Activated CD4-positive, alpha-beta memory T cell treated with anti-CD3 and anti-CD28 coated beads, Interleukin-2, amount 10 ng/mL, durations not matched to agents 7 days and 5 days (primary cell): Measurements from ENCODE around the gene PNO1. TPM values are rescaled to one million over a fixed set of nuclear protein-coding genes. Genes with fewer than 3 reads are reported as not detected.
"Not testable (repeated sequence)": the region's sequence is repeated elsewhere in the genome, so short reads cannot be mapped to it uniquely, and the experiment has no call there.

Experiments used
- CTCF ChIA-PET: fragments of 350-600 bp; sonication (Branson Sonifier 250); formaldehyde crosslinking; loops from one replicate; lab custom pipeline; 2021; ENCODE audit warnings: antibody characterized with exemption, inconsistent platforms; lab: Charles Lee
- POLR2A ChIA-PET: fragments of 350-600 bp; sonication (Branson Sonifier 250); formaldehyde crosslinking; loops from one replicate; lab custom pipeline; 2021; ENCODE audit warnings: antibody characterized with exemption; lab: Charles Lee
- DNase-seq: peaks from one replicate; pipeline ENCODE4 v3.0.0-alpha.2; 2020
- H3K27ac Mint-ChIP-seq: one replicate; pipeline ENCODE4 v1.8.0; 2021; ENCODE audit warnings: mild to moderate bottlenecking, mixed read lengths
- H3K27me3 Mint-ChIP-seq: one replicate; pipeline ENCODE4 v1.8.0; 2021; ENCODE audit warnings: mixed read lengths
- H3K36me3 Mint-ChIP-seq: one replicate; pipeline ENCODE4 v1.8.0; 2021; ENCODE audit warnings: low read depth, mixed read lengths
- H3K4me1 Mint-ChIP-seq: one replicate; pipeline ENCODE4 v1.8.0; 2021; ENCODE audit warnings: mixed read lengths
- H3K4me3 Mint-ChIP-seq: one replicate; pipeline ENCODE4 v1.8.0; 2021; ENCODE audit warnings: mild to moderate bottlenecking, mixed read lengths
- H3K9me3 Mint-ChIP-seq: one replicate; pipeline ENCODE4 v1.8.0; 2021; ENCODE audit warnings: mixed read lengths
- total RNA-seq, 2 experiments: library from RNA; stranded (reverse); gene quantifications; one replicate each; pipeline ENCODE4 v1.2.3, GENCODE V29; 2021

The PNO1 gene
- total RNA-seq = 1 to 10 TPM; 8.0 to 8.5 TPM

- peaks cover 23% of the 10 kb centered on the region for H3K36me3 Mint-ChIP-seq
- H3K9me3 Mint-ChIP-seq = no peaks in the 10 kb centered on the region
- DNase-seq = peak; percentile 97
- ChIA-PET POLR2A (interaction anchor here (0.8 to 3.2 kb wide), 17 partner anchors 9 to 309 kb away, joined by 3 to 43 read pairs (median 5); partner anchors contain the start of genes APLF, C1D, FBXO48 and PPP3R1), CTCF (interaction anchor here (0.6 to 1.9 kb wide), 10 partner anchors 11 to 306 kb away, joined by 3 to 6 read pairs (median 3); no protein-coding TSS in a partner anchor)
- H3K27ac Mint-ChIP-seq = peak within 1 kb of the TSS; percentile 97
- peak within 1 kb of the TSS; percentile 94 for H3K4me3 Mint-ChIP-seq
- H3K4me1 Mint-ChIP-seq = peaks cover 42% of the 10 kb centered on the region
- no peaks in the 10 kb centered on the region for H3K27me3 Mint-ChIP-seq
Measured at GRCh38 chr2:68157402-68158133, at the start of gene PNO1. PNO1 (plus strand) TSS chr2:68157888; CDS start chr2:68157935, 47 bp downstream.

DNA sequence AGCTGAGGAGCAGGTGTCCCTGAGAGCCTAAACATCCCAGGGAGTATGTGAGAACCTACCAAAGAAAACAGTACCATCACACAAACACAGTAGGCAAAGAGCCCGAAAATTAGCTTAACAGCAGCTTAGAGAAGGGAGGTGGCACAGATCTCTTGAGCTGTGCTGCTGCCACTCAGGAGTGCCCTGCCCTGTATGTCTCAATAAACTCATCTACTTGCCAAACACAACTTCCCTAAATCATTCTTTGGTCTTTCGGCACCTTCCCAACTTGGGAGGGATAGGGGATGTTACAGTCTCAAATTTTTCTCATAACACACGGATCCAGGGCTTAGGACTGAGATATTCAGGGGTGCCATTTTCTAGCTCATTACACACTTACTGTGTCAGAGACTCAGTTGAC lies 49.6 kb upstream of the PNO1 start:
- ChIA-PET POLR2A (no interaction called here), CTCF (interaction anchor here (0.6 to 2.0 kb wide), 3 partner anchors 14 to 99 kb away, joined by 3 to 6 read pairs (median 3); partner anchors contain the start of gene C1D)
- H3K36me3 Mint-ChIP-seq = peaks cover 5% of the 10 kb centered on the region
- no peak overlapping the region for H3K4me3 Mint-ChIP-seq
- DNase-seq = no peak
- H3K9me3 Mint-ChIP-seq = peaks cover 14% of the 10 kb centered on the region
- H3K27ac Mint-ChIP-seq = no peak overlapping the region
- no peaks in the 10 kb centered on the region for H3K27me3 Mint-ChIP-seq
- H3K4me1 Mint-ChIP-seq = no peaks in the 10 kb centered on the region

DNA sequence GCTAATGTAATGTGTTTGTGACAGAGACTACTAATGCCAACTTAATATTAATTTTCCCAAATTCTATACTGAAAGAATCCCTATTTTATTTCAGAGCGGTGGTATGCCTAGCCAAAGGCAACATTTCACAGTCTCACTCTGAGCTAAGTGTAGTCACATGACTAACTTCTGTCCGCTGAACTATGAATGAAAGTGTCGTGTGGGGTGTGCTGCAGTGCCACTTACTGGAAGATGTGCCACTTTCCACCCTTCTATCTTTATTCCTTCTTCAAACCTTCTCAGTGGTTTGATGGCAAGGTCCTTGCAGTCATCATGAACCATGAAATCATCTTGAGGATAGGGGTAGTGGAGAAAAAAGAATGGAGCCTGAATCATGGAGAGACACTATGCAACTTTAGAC lies 47.6 kb upstream of the PNO1 start:
- H3K4me3 Mint-ChIP-seq = no peak overlapping the region
- no peak overlapping the region for H3K27ac Mint-ChIP-seq
- H3K9me3 Mint-ChIP-seq = peaks cover 12% of the 10 kb centered on the region
- no peak for DNase-seq
- no peaks in the 10 kb centered on the region for H3K4me1 Mint-ChIP-seq
- no peaks in the 10 kb centered on the region for H3K27me3 Mint-ChIP-seq
- POLR2A ChIA-PET = no interaction called here
- H3K36me3 Mint-ChIP-seq = peaks cover 5% of the 10 kb centered on the region
- CTCF ChIA-PET = interaction anchor here (1.4 kb wide), 1 partner anchor 12 kb away, joined by 3 read pairs; no protein-coding TSS in a partner anchor

- Mint-ChIP-seq H3K9me3 (no peaks in the 10 kb centered on the region), H3K27me3 (no peaks in the 10 kb centered on the region), H3K27ac (no peak overlapping the region), H3K4me3 (no peak overlapping the region), H3K36me3 (no peaks in the 10 kb centered on the region), H3K4me1 (no peaks in the 10 kb centered on the region)
- ChIA-PET POLR2A (no interaction called here), CTCF (interaction anchor here (0.6 kb wide), 1 partner anchor 19 kb away, joined by 3 read pairs; no protein-coding TSS in a partner anchor)
- DNase-seq = no peak
Measured at GRCh38 chr2:68115965-68116364, 41.7 kb upstream of the PNO1 start.

DNA sequence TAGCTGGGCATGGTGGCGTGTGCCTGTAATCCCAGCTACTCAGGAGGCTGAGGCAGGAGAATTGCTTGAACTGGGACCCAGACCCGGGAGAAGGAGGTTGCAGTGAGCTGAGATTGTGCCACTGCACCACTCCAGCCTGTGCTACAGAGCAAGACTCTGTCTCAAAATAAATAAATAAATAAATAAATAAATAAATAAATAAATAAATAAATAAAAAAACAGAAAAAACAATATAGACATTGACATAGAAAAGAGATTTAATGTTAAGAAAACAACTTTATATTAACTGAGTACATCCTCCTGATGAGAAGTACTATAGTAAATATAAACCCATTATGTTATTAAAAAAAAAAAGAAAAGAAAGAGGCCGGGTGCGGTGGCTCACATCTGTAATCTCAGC lies 39.8 kb upstream of the PNO1 start:
- H3K4me3 Mint-ChIP-seq, H3K9me3 Mint-ChIP-seq, CTCF ChIA-PET, DNase-seq, H3K27ac Mint-ChIP-seq, H3K4me1 Mint-ChIP-seq, H3K36me3 Mint-ChIP-seq, POLR2A ChIA-PET, H3K27me3 Mint-ChIP-seq: not testable (repeated sequence)

GRCh38 chr2:68118816-68119215 lies 38.9 kb upstream of the PNO1 start:
- H3K27ac Mint-ChIP-seq = no peak overlapping the region
- no peak overlapping the region for H3K4me3 Mint-ChIP-seq
- H3K27me3 Mint-ChIP-seq = no peaks in the 10 kb centered on the region
- ChIA-PET CTCF (interaction anchor here (0.7 kb wide), 1 partner anchor 165 kb away, joined by 3 read pairs; no protein-coding TSS in a partner anchor), POLR2A (no interaction called here)
- no peaks in the 10 kb centered on the region for H3K9me3 Mint-ChIP-seq
- DNase-seq = no peak
- H3K4me1 Mint-ChIP-seq = peaks cover 4% of the 10 kb centered on the region
- no peaks in the 10 kb centered on the region for H3K36me3 Mint-ChIP-seq

- ChIA-PET POLR2A (no interaction called here), CTCF (interaction anchor here (0.7 to 2.1 kb wide), 4 partner anchors 76 to 322 kb away, joined by 3 to 7 read pairs (median 4); no protein-coding TSS in a partner anchor)
- no peak overlapping the region for H3K27ac Mint-ChIP-seq
- H3K4me1 Mint-ChIP-seq = peaks cover 4% of the 10 kb centered on the region
- no peaks in the 10 kb centered on the region for H3K9me3 Mint-ChIP-seq
- H3K36me3 Mint-ChIP-seq = no peaks in the 10 kb centered on the region
- H3K27me3 Mint-ChIP-seq = no peaks in the 10 kb centered on the region
- H3K4me3 Mint-ChIP-seq = no peak overlapping the region
- no peak for DNase-seq
Measured at GRCh38 chr2:68119504-68119903, 38.2 kb upstream of the PNO1 start.

DNA sequence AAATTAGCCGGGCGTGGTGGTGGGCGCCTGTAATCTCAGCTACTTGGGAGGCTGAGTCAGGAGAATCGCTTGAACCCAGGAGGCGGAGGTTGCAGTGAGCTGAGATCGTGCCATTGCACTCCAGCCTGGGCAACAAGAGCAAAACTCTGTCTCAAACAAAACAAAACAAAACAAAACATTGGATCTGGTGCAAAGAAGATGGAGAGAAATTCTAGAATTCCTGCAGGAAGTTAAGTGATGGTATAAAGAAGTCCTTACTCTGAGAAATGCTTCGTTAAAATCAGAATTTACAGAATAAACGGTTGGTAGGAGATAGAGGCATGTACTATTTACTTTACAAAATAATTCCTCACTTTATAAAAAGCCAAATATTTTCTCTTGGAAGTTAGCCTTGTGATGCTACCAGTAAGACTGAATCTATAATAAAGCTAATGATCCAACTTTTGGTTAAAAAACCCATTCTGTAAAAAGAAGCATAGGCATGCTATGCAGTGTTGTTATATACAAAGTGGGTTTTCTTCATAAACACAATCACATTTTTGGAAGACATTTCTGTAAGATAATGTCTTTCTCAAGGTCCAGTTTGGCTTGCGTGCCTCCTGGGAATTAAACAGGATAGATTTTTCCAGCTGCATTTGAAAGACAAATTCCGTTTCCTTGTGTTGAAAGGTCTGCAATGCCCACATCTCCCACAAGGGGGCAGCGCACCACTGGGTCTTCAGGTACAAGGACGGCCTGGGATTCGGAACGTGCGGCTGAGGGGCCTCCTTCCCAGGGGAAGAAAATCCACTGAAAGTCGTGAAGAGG lies 35.6 kb upstream of the PNO1 start:
- H3K27ac Mint-ChIP-seq = no peak overlapping the region
- CTCF ChIA-PET = interaction anchor here (0.6 to 2.5 kb wide), 33 partner anchors 8 to 319 kb away, joined by 3 to 23 read pairs (median 4); partner anchors contain the start of genes C1D and PNO1
- peaks cover 4% of the 10 kb centered on the region for H3K4me1 Mint-ChIP-seq
- H3K27me3 Mint-ChIP-seq = no peaks in the 10 kb centered on the region
- no peaks in the 10 kb centered on the region for H3K36me3 Mint-ChIP-seq
- no peak overlapping the region for H3K4me3 Mint-ChIP-seq
- peak; percentile 79 for DNase-seq
- no peaks in the 10 kb centered on the region for H3K9me3 Mint-ChIP-seq
- POLR2A ChIA-PET = interaction anchor here (0.8 to 1.5 kb wide), 2 partner anchors 130 to 161 kb away, joined by 3 to 4 read pairs; partner anchors contain the start of gene PPP3R1

- Mint-ChIP-seq H3K9me3 (no peaks in the 10 kb centered on the region), H3K4me1 (peaks cover 4% of the 10 kb centered on the region), H3K27me3 (no peaks in the 10 kb centered on the region), H3K36me3 (no peaks in the 10 kb centered on the region), H3K4me3 (no peak overlapping the region), H3K27ac (no peak overlapping the region)
- ChIA-PET POLR2A (interaction anchor here (1.5 kb wide), 1 partner anchor 160 kb away, joined by 4 read pairs; no protein-coding TSS in a partner anchor), CTCF (interaction anchor here (0.8 to 2.5 kb wide), 24 partner anchors 9 to 319 kb away, joined by 3 to 23 read pairs (median 6); partner anchors contain the start of genes C1D and PNO1)
- no peak for DNase-seq
Measured at GRCh38 chr2:68122680-68122964, 35.1 kb upstream of the PNO1 start.

DNA sequence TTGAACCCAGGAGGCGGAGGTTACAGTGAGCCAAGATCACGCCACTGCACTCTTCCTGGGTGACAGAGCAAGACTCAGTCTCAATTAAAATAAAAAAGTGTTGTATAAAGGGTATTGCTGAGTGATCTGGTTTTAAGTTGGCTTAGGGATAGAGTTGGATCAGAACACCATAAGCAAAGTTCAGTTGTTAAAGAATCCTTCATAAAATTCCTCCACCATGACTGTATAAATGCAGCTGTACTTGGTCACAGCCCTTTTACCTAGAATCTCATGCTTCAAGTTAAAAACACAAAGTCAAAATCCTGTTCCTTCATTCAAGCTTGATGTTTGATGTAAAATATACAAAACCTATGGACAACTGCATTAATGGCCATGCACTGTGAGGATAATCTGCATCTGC lies 33.4 kb upstream of the PNO1 start:
- Mint-ChIP-seq H3K4me3 (no peak overlapping the region), H3K4me1 (peaks cover 4% of the 10 kb centered on the region), H3K27me3 (no peaks in the 10 kb centered on the region), H3K27ac (no peak overlapping the region), H3K36me3 (no peaks in the 10 kb centered on the region), H3K9me3 (no peaks in the 10 kb centered on the region)
- POLR2A ChIA-PET = no interaction called here
- no peak for DNase-seq
- CTCF ChIA-PET = interaction anchor here (0.9 to 2.4 kb wide), 3 partner anchors 11 to 168 kb away, joined by 3 to 6 read pairs (median 5); no protein-coding TSS in a partner anchor

GRCh38 chr2:68125821-68126220 lies 31.9 kb upstream of the PNO1 start:
- no peaks in the 10 kb centered on the region for H3K9me3 Mint-ChIP-seq
- ChIA-PET CTCF (interaction anchor here (1.1 kb wide), 1 partner anchor 166 kb away, joined by 4 read pairs; no protein-coding TSS in a partner anchor), POLR2A (no interaction called here)
- no peak for DNase-seq
- H3K36me3 Mint-ChIP-seq = peaks cover 3% of the 10 kb centered on the region
- no peak overlapping the region for H3K27ac Mint-ChIP-seq
- no peaks in the 10 kb centered on the region for H3K27me3 Mint-ChIP-seq
- H3K4me3 Mint-ChIP-seq = no peak overlapping the region
- H3K4me1 Mint-ChIP-seq = peaks cover 4% of the 10 kb centered on the region

GRCh38 chr2:68126561-68126960 lies 31.1 kb upstream of the PNO1 start:
- ChIA-PET CTCF (no interaction called here), POLR2A (no interaction called here)
- H3K9me3 Mint-ChIP-seq = no peaks in the 10 kb centered on the region
- no peak for DNase-seq
- no peak overlapping the region for H3K27ac Mint-ChIP-seq
- no peaks in the 10 kb centered on the region for H3K27me3 Mint-ChIP-seq
- H3K4me3 Mint-ChIP-seq = no peak overlapping the region
- peaks cover 3% of the 10 kb centered on the region for H3K36me3 Mint-ChIP-seq
- H3K4me1 Mint-ChIP-seq = peaks cover 4% of the 10 kb centered on the region
